Stimulated activated CD4-positive, alpha-beta T cell treated with anti-CD3 and anti-CD28 coated beads, Interleukin-15, amount 100 ng/mL, for 48 hours (primary cell): ENCODE data around the gene TENM4.

ENCODE experiments used
- DNase-seq, 2 donors: peaks; one replicate each; pipeline ENCODE4 v3.0.0-alpha.2; 2020; ENCODE audit warnings: low read depth in 2 of 2

The TENM4 gene

GRCh38 chr11:78787696-78788095 is 653.1 kb downstream of the TENM4 start:
- no peak for DNase-seq

- no peak for DNase-seq
Observed at GRCh38 chr11:78786746-78787145, 654.1 kb downstream of the TENM4 start.

DNA sequence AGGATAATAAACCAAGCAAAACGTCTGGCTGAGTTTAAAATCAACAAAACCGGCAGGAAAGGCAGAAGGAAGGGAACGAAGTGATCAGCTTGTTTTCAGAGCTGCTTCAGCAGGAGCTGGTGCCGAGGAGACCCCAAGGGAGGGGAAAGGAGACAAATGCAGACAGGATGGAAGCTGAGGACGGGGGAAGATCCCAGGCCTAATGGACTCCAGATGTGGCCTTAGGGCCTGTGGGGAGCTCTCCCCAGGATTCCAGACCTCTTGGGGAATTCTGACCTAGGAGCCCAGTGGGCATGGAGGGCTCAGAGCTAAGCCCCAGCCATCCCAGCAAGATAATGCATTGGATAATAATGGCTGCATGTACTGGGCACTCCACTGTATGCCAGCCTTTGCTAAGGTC is 654.7 kb downstream of the TENM4 start:
- DNase-seq, result no peak

DNA sequence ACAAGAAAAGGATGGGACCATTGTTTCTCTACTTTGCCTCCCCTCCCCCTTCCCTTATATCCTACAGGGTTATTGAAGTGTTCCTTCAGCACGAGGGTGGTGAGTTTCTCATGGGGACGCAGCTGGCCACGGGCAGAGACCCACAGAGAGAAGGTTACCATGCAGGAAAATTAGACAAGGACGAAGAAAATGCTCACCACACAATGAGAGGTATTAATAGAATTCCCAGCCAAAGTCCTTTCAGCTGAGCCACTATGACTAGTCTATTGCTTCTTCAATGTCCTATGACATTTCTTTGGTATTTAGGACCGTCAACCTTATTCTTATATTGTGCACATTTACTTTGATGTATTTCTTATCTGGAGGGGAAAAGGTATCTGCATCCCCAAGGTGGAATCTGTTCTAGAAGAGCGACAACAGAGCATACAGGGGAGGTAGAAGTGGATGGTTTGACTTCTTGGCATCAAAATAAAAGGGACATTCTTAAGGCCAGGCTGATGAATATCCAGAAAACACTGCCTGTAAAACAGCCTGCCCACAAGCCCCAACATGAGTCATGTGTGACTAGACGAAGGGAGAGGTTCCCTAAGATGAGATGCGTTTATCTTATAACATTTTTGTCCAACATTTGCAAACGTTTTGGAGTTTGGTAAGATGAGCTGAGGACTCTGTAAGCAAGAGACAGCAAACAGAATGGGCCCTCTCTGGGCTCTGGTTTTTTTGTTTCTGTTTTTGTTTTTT is 656.3 kb downstream of the TENM4 start:
- DNase-seq, result no peak

DNA sequence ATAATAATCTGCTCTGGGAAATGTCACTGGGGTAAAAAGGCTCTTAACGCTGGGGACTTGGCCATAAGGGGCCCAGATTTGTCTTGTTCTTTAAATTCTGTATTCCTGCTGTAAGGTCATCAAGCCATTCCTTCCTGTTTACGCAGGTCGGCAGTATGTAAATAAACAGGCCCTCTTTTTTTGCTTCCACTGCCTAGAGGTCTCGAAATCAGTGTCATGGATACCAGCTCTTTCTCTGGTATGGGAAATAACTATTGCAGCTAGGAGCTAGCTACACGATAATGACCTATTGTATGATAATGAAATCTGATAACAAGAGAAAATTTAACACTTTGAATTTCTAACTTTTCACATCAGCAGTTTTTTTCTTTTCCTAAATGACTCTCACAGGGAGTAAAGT is 657.0 kb downstream of the TENM4 start:
- no peak for DNase-seq

GRCh38 chr11:78783301-78783700 is 657.5 kb downstream of the TENM4 start:
- DNase-seq, result no peak

GRCh38 chr11:78782725-78783124 is 658.1 kb downstream of the TENM4 start:
- DNase-seq, result no peak

- DNase-seq, result no peak
Observed at GRCh38 chr11:78780889-78781288, 659.9 kb downstream of the TENM4 start.

- DNase-seq, result no peak
Observed at GRCh38 chr11:78773492-78773891, 667.3 kb downstream of the TENM4 start.

DNA sequence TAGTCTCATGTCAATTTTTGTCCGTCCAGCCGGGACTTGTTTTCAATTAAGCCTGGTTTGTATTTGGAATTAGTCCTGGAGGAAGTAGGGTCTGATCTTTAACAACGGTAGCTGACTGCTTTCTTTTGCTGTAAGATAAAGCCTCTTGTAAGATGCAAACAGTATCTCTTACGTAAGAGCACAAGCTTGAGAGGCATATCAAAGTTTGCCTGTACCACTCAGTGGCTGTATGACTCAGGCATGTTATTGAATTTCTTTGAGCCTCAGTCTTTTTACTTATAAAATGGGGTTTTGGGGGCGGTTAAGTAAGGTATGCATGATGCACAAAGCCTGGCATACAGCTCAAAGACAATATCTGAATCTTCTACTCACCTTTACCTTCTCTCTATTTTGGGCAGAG is 667.8 kb downstream of the TENM4 start:
- DNase-seq, result no peak

GRCh38 chr11:78772186-78772585 is 668.6 kb downstream of the TENM4 start:
- DNase-seq, result no peak

- no peak for DNase-seq
Observed at GRCh38 chr11:78770931-78771330, 669.9 kb downstream of the TENM4 start.

GRCh38 chr11:78768971-78769370 is 671.9 kb downstream of the TENM4 start:
- DNase-seq, result no peak

GRCh38 chr11:78768345-78768744 is 672.5 kb downstream of the TENM4 start:
- DNase-seq, result no peak

GRCh38 chr11:78767027-78767932 is 673.5 kb downstream of the TENM4 start:
- no peak for DNase-seq

GRCh38 chr11:78764946-78765345 is 675.9 kb downstream of the TENM4 start:
- no peak for DNase-seq

- no peak for DNase-seq
Observed at GRCh38 chr11:78763664-78764063, 677.2 kb downstream of the TENM4 start.

- no peak for DNase-seq
Observed at GRCh38 chr11:78762105-78762504, 678.7 kb downstream of the TENM4 start.

DNA sequence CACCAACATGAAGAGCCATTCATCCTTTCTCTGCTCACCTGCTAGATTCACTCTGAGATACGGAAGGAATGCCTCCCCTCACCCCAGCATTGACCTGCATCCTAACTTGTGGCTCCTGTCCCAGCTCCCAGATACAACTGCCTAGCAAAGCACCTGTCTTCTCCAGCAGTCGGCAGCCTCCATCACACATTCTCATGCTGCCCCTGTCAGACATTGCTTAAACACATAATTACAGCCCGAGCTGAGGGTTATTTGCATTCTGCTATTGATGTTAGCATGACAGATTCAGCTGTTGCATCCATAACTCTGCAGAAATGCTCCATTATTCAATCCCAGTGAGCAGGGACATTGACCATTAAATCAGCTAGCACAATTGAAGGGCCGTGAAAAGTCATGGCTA is 681.8 kb downstream of the TENM4 start:
- no peak for DNase-seq

- no peak for DNase-seq
Observed at GRCh38 chr11:78753297-78753696, 687.5 kb downstream of the TENM4 start.

GRCh38 chr11:78752494-78752893 is 688.3 kb downstream of the TENM4 start:
- DNase-seq, result no peak

GRCh38 chr11:78748918-78749690 is 691.7 kb downstream of the TENM4 start:
- no peak for DNase-seq
